Testis (tissue), 2 donors: Measurements from ENCODE around the gene OTUB2.

Experiments used
- CTCF ChIP-seq, 3 experiments: fragments of 450-650 bp in 2 of 3; fragments of 200-600 bp in 1 of 3; sonication (generic) in 1 of 3; IDR thresholded peaks; one replicate each; pipeline ENCODE4 v1.5.1; 2016 to 2019; ENCODE audit warnings: antibody characterized with exemption in 3 of 3, mild to moderate bottlenecking in 2 of 3, moderate library complexity in 1 of 3
- POLR2A ChIP-seq: fragments of 450-650 bp; IDR thresholded peaks from one replicate; pipeline ENCODE4 v1.6.1; 2017; ENCODE audit warnings: antibody characterized with exemption, mild to moderate bottlenecking, moderate library complexity

- TF ChIP-seq POLR2A (no peak), CTCF (IDR thresholded peaks at IDR 0.05) (no peak)
Measured at GRCh38 chr14:94047581-94047980, 21.4 kb downstream of the OTUB2 start.
